ENCODE measurements around the gene IL20. TPM values are rescaled to one million over a fixed set of nuclear protein-coding genes. Genes with fewer than 3 reads are reported as not detected.

Gene IL20
- total RNA-seq, result not detected in 2 replicates

- intact Hi-C loops (cut with micrococcal nuclease), result loop anchor here (1.0 to 2.0 kb wide), 6 partner anchors 46 to 634 kb away; no protein-coding TSS in a partner anchor
Observed at GRCh38 chr1:206864939-206865671, at the start of gene IL20. TSS of gene IL20 (plus strand) at chr1:206865623. CDS start at chr1:206865853, 230 bp downstream.

GRCh38 chr1:206816390-206817287, 48.8 kb upstream of the IL20 start:
- intact Hi-C loops (cut with micrococcal nuclease), result loop anchor here (1.0 to 5.0 kb wide), 6 partner anchors 13 to 506 kb away; partner anchors contain the start of genes CD55, PFKFB2 and YOD1

- intact Hi-C loops (cut with micrococcal nuclease), result no loop called here
Observed at GRCh38 chr1:206821493-206821892, 43.9 kb upstream of the IL20 start.

- intact Hi-C loops (cut with micrococcal nuclease), result no loop called here
Observed at GRCh38 chr1:206823727-206824126, 41.7 kb upstream of the IL20 start.

- intact Hi-C loops (cut with micrococcal nuclease), result no loop called here
Observed at GRCh38 chr1:206824331-206824730, 41.1 kb upstream of the IL20 start.

- intact Hi-C loops (cut with micrococcal nuclease), result no loop called here
Observed at GRCh38 chr1:206826394-206826793, 39.0 kb upstream of the IL20 start.

- intact Hi-C loops (cut with micrococcal nuclease), result no loop called here
Observed at GRCh38 chr1:206828061-206828460, 37.4 kb upstream of the IL20 start.

- intact Hi-C loops (cut with micrococcal nuclease), result no loop called here
Observed at GRCh38 chr1:206828765-206829164, 36.7 kb upstream of the IL20 start.

- intact Hi-C loops (cut with micrococcal nuclease), result no loop called here
Observed at GRCh38 chr1:206829282-206829681, 36.1 kb upstream of the IL20 start.

- intact Hi-C loops (cut with micrococcal nuclease), result no loop called here
Observed at GRCh38 chr1:206829875-206830274, 35.5 kb upstream of the IL20 start.

- intact Hi-C loops (cut with micrococcal nuclease), result no loop called here
Observed at GRCh38 chr1:206831650-206832049, 33.8 kb upstream of the IL20 start.

- intact Hi-C loops (cut with micrococcal nuclease), result no loop called here
Observed at GRCh38 chr1:206832352-206832880, 33.0 kb upstream of the IL20 start.

- intact Hi-C loops (cut with micrococcal nuclease), result no loop called here
Observed at GRCh38 chr1:206833106-206833680, 32.2 kb upstream of the IL20 start.

- intact Hi-C loops (cut with micrococcal nuclease), result no loop called here
Observed at GRCh38 chr1:206833801-206834200, 31.6 kb upstream of the IL20 start.

GRCh38 chr1:206834217-206834616, 31.2 kb upstream of the IL20 start:
- intact Hi-C loops (cut with micrococcal nuclease), result no loop called here

- intact Hi-C loops (cut with micrococcal nuclease), result no loop called here
Observed at GRCh38 chr1:206834711-206835110, 30.7 kb upstream of the IL20 start.

GRCh38 chr1:206835186-206835585, 30.2 kb upstream of the IL20 start:
- intact Hi-C loops (cut with micrococcal nuclease), result no loop called here

GRCh38 chr1:206836111-206836510, 29.3 kb upstream of the IL20 start:
- intact Hi-C loops (cut with micrococcal nuclease), result no loop called here

- intact Hi-C loops (cut with micrococcal nuclease), result no loop called here
Observed at GRCh38 chr1:206839006-206839560, 26.3 kb upstream of the IL20 start.

- intact Hi-C loops (cut with micrococcal nuclease), result no loop called here
Observed at GRCh38 chr1:206839857-206840256, 25.6 kb upstream of the IL20 start.

- intact Hi-C loops (cut with micrococcal nuclease), result no loop called here
Observed at GRCh38 chr1:206841609-206842323, 23.7 kb upstream of the IL20 start.

Data from T-helper 1 cell treated with Interleukin-12 subunit alpha and Interleukin-12 subunit beta and Interleukin-4 antibody, amounts not matched to agents 30 ng/mL and 1 ng/mL, for 36 hours (primary cell).